Stimulated activated CD4-positive, alpha-beta T cell treated with anti-CD3 and anti-CD28 coated beads, Interleukin-4, amount 100 ng/mL, for 24 hours (primary cell): ENCODE measurements around the gene MFN2.

Experiments
- DNase-seq: peaks from one replicate; pipeline ENCODE4 v3.0.0-alpha.2; 2020

Gene MFN2

GRCh38 chr1:11960715-11961114 is 19.5 kb upstream of the MFN2 start:
- DNase-seq: no peak

GRCh38 chr1:11961230-11961629 is 19.0 kb upstream of the MFN2 start:
- DNase-seq: no peak

- no peak for DNase-seq
These were observed 16.6 kb upstream of the MFN2 start for GRCh38 chr1:11963622-11964021.

- DNase-seq: no peak
These were observed 15.6 kb upstream of the MFN2 start for GRCh38 chr1:11964656-11965055.

- no peak for DNase-seq
These were observed 13.2 kb upstream of the MFN2 start for GRCh38 chr1:11967028-11967547.

- DNase-seq: no peak
These were observed 9.6 kb upstream of the MFN2 start for GRCh38 chr1:11970441-11971185.

GRCh38 chr1:11977625-11978024 is 2.6 kb upstream of the MFN2 start:
- no peak for DNase-seq

GRCh38 chr1:11978301-11978700 is 1.9 kb upstream of the MFN2 start:
- DNase-seq: no peak

- no peak for DNase-seq
These were observed 1.0 kb upstream of the MFN2 start for GRCh38 chr1:11979028-11979850.

GRCh38 chr1:11980676-11980972 is 380 bp downstream of the MFN2 start:
- DNase-seq: no peak

GRCh38 chr1:11981378-11982009 is 1.2 kb downstream of the MFN2 start:
- no peak for DNase-seq

- DNase-seq: no peak
These were observed 1.8 kb downstream of the MFN2 start for GRCh38 chr1:11982010-11982392.

GRCh38 chr1:11984121-11984520 is 3.9 kb downstream of the MFN2 start:
- no peak for DNase-seq

GRCh38 chr1:11984576-11984975 is 4.3 kb downstream of the MFN2 start:
- no peak for DNase-seq

- no peak for DNase-seq
These were observed 4.9 kb downstream of the MFN2 start for GRCh38 chr1:11985171-11985570.

GRCh38 chr1:11985851-11986250 is 5.6 kb downstream of the MFN2 start:
- DNase-seq: no peak

- DNase-seq: no peak
These were observed 9.4 kb downstream of the MFN2 start for GRCh38 chr1:11989669-11990068.

- DNase-seq: no peak
These were observed 10.2 kb downstream of the MFN2 start for GRCh38 chr1:11990303-11991032.

- no peak for DNase-seq
These were observed 11.9 kb downstream of the MFN2 start for GRCh38 chr1:11991969-11992676.

- no peak for DNase-seq
These were observed 17.0 kb downstream of the MFN2 start for GRCh38 chr1:11997081-11997850.

GRCh38 chr1:11998636-11999035 is 18.4 kb downstream of the MFN2 start:
- DNase-seq: no peak

GRCh38 chr1:11999236-11999635 is 19.0 kb downstream of the MFN2 start:
- no peak for DNase-seq
